HG02759 (cell line): ENCODE measurements around the gene DRG2.

Source experiments
- ATAC-seq: cut with Tn5 transposase; IDR thresholded peaks from one replicate; pipeline ENCODE4 v1.9.1; 2021; ENCODE audit warnings: mild to moderate bottlenecking, moderate library complexity; ENCODE audit not compliant: unreplicated experiment

The DRG2 gene

DNA sequence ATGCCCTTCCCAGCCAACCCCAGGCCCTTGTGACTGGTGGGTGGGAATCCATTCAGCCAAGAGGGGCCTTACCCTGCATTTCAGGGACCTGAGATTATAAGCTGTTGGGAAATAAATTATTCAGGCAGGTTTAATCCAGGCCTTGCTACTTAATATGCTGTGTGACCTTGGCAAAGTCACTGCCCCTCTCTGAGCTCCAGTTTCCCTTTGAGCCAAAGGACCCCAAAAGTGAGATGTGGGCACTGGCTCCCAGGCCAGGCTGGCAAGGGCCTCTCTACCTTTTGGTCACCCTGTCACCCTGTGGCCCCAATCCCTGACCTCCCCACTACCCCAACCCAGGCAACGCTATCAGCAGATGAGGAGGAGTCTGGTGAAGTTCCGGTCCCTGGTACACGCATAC lies 54.7 kb downstream of the DRG2 start:
- ATAC-seq, result no peak

DNA sequence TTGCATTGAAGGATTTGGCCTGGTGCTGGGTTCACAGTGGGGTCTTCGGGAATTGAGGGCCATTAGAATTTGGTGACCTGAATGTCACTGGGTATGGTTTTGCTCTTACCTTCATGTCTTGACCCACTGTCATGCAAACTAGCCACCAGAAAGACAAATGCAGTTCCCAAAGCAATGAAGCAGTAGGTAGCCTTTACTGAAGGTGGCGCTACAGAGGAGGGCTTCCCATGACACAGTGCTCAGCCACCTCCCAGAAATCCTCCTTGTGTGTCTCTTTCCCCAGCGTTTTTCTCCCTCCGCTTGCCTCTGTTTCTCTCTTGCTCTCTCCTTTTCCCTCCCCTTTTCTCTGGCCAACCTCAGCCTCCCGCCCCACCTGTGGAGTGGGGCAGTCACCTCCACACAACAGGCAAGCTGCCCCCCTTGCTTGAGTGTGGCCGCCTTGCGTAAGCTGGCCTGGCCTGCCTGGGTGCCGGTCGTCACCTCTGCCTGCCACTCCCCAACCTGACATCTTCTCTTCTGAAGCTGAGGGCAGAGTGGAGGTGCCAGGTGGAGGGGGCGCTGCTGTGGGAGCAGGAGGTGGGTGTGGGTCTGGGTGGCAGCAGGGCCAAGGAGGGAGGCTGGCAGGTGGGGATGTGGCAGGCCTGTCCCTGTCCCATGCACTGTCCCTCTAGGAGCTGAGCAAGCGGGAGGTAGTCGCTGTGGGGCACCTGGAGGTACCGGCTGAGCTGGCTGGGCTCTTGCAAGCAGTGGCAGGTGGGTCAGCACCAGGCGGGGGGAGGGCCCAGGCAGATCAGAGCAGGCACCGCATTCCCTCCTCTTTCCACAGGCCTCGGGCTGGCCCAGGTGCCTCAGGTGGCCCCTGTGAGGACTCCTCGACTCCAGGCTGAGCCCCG lies 55.5 kb downstream of the DRG2 start:
- ATAC-seq, result no peak

GRCh38 chr17:18144261-18144660 lies 56.5 kb downstream of the DRG2 start:
- ATAC-seq, result no peak

- ATAC-seq, result no peak
Measured at GRCh38 chr17:18144855-18145254, 57.1 kb downstream of the DRG2 start.

DNA sequence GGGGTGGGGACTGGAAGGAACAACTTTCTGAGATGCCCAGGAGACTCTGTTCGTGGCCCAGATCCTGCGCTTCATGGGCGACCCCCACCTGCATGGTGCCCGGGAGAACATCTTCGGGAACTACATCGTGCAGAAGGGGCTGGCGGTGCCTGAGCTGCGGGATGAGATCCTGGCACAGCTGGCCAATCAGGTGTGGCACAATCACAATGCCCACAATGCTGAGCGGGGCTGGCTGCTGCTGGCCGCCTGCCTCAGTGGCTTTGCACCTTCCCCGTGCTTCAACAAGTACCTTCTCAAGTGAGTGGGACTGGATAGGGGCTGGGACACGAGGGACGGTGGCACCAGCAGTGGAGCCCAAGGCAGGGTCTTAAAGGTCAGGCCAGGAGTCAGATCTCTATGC lies 58.1 kb downstream of the DRG2 start:
- no peak for ATAC-seq

DNA sequence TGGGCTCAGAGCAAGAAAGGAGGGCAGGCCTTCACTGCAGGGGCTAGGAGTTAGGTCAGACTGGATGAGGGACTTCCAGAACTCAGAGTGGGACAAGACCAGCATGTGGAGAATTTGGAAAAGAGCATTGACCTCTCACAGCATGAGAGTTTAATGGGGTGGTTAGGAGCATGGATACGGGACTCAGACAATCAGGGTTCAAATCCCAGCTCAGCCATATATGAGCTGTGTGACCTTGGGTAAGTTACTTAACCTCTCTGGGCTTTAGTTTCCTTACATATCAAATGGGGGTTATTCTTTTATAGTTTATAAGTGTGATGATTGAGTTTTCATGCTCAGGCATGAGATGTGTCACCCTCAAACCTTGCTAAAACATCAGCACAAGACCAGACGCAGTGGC lies 58.5 kb downstream of the DRG2 start:
- no peak for ATAC-seq

- ATAC-seq, result no peak
Measured at GRCh38 chr17:18146980-18147379, 59.2 kb downstream of the DRG2 start.

GRCh38 chr17:18148586-18148985 lies 60.8 kb downstream of the DRG2 start:
- ATAC-seq, result no peak

- no peak for ATAC-seq
Measured at GRCh38 chr17:18151290-18151689, 63.5 kb downstream of the DRG2 start.

DNA sequence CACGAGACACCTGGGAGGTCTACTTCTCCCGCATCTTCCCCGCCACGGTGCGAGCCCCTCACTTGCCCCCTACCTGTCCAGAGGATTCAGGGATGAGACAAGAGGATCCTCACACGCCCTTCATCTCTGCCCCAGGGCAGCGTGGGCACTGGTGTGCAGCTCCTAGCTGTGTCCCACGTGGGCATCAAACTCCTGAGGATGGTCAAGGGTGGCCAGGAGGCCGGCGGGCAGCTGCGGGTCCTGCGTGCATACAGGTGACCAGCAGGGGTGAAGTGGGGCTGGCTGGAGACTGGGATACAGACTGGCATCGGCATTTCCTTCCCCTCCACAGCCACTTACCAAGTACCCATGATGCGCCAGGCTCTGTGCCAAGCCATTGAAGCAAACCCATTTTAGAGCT lies 67.4 kb downstream of the DRG2 start:
- no peak for ATAC-seq

GRCh38 chr17:18156171-18156975 lies 68.6 kb downstream of the DRG2 start:
- ATAC-seq, result no peak

DNA sequence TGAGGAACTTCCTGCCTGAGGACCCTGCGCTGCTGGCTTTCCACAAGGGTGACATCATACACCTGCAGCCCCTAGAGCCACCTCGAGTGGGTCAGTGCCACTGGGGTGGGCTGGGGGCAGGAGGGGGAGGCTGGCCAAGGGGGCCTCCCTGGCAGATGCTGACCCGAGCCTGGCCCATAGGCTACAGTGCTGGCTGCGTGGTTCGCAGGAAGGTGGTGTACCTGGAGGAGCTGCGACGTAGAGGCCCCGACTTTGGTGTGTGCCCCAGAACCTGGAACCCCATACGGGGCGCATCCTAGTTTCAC lies 69.2 kb downstream of the DRG2 start:
- ATAC-seq, result no peak
